HG03439 (cell line): Measurements from ENCODE around the gene MYBBP1A.
"Not testable (repeated sequence)": the region's sequence is repeated elsewhere in the genome, so short reads cannot be mapped to it uniquely, and the experiment has no call there.

Experiments
- ATAC-seq: cut with Tn5 transposase; IDR thresholded peaks from one replicate; pipeline ENCODE4 v1.9.1; 2021; ENCODE audit warnings: mild to moderate bottlenecking, moderate library complexity; ENCODE audit not compliant: unreplicated experiment

MYBBP1A gene

DNA sequence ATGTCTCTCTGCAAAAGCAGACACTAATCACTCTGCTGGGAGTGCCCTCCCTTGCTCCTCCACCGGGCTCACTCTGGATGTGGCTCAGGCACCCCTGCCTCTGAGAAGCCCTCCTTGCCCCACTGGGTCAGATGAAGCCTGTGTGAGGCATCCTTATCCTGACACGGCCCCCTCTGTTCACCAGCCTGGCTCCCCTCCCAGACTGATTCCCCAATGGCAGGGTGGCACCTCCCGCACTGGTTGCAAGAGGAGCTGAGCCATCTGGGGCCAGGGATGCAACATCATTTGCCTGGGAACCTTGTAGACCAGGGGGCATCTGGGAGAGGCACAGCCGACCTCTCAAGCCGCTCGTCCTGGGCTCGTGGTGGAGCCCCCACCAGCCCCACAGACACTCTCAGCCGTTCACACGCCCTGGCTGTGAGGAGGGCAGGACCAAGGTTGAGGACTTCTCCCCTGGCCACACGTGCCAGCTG is 35.8 kb upstream of the MYBBP1A start:
- ATAC-seq, result no peak

DNA sequence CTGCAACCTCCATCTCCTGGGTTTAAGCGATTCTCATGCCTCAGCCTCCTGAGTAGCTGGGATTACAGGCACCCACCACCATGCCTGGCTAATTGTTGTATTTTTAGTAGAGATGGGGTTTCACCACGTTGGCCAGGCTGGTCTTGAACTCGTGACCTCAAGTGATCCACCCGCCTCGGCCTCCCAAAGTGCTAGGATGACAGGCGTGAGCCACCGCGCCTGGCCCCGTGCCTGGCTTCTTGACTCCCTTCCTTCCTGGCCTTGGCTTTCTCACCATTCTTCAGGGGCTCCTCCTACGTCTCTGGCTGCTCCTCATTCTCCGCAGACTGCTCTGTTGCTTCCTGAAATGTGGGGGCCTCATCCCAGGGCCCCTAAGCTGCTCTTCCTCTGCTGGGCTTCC is 34.9 kb upstream of the MYBBP1A start:
- ATAC-seq, result not testable (repeated sequence)

DNA sequence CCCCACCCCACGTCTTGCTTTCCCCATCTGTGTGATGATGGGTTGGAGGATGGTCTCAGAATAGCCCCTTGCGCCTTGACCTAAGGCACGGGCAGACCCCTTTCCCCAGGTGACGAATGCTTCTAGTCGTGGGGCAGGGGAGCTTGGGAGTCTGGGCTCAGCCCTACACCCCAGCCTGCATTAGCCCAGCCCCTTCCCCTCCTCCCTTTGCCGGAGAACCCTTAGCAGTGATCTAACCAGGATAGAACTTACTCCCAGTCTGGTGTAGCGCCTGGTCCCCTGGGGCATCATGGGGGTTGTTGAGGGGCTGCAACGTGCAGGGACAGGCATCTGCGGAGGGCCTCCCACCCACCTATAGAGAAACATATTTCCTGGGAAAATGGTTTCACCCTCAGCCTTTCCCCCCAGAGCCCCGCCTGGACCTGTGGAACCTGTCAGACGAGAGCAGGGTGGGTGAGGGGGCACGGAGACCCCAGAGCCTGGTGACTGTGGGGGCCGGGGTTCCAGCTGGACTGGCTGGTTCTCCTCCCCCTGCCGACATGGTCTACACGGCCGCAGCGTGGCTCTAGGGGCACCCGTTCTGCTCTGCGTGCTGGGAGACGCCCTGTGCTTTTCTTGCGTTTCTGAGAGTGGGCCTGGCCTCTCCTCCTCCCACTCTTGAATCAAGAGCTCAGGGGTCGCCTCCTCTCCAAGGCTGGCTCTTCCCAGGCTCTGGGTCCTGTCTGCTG is 33.9 kb upstream of the MYBBP1A start:
- ATAC-seq, result no peak

DNA sequence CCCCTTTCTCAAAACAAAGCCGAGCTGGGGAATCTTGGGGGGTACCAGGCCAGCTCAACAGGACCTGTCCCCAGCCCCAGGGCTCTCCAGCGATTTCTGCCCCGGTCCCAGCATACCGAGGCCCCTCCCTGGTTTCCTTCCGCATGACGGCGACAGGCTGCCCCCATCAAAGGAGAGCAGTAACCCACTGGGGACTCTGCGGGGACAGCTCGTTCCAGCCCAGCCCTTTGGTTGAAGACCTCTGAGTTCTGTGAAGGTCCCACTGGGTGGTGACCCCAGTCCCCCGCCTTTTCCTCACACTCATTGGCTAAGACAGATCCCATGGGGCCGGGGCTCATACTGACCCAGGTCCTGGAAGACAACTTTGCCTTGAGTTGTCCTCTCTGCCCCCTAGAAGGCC is 33.2 kb upstream of the MYBBP1A start:
- no peak for ATAC-seq

DNA sequence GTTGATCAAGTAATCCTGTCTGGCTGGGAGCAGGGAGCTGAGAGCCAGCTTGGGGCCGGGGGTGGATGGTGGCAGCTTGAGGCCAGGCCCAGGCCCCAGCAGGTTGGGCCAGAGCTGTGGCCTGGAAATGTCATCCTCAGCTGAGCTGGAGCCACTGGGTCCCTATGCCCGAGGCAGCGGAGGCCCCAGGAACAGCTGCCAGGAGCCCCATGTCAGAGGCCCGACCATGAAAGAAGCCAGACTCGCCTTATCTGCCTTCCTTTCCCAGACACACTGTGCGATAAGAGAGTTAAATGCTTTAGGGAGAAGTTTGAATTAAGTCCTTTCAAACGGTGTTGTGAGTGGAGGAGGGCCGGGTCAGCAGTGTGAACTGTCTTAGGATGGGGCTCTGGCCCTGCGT is 32.6 kb upstream of the MYBBP1A start:
- no peak for ATAC-seq

DNA sequence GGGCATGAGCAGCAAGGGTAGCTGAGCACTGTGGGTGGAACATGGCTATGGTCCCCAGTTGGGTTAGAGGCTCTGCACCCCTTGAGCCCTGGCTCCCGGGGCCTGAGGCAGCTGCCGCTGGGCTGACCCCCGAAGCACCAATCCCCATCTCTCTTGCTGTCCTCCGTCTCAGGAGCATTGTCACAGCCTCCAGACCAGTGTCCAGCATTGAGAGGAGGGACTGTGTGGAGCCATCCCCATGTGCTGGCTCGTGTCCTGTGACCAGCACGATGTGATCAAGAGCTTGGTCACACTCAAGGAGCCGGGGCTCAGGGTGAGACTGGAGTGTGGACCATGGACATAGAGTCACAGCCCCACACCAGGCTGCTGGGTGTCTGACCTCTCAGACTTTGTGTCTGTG is 32.0 kb upstream of the MYBBP1A start:
- no peak for ATAC-seq

DNA sequence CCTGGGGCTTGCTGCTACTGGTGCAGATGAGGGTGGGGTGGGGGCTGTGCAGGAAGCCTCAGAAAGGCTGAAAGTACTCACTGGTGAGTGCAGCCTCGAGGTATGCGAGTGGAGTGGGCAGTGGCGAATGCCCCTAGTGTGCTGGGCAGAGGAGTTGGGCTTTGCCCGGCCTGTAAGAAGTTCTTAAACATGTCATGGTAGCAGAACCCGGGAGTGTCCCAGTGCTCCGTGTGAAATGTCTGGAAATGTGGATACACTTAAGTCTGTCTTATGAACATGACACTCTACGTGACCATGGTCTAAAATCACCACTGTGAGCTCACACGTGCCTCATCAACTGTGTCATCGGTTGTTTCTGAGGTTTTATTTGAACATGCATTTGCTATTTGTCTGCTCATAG is 30.9 kb upstream of the MYBBP1A start:
- ATAC-seq, result no peak

DNA sequence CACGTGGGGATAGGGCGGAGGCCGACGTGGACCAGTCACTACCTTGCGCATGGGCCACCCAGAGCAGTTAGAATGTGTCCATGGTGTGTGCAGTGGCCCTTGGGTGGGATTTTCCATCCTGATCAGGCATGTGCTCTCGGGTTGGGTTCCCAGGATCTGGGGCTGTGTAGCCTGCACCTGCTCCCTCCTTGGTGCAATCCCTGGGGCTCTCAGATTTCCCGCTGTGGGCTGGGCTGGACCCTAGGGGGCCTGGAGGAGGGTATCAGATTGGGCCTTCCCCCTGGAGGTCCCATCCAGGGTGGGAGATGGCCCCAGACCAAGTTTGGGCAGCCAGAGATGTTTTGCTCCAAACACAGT is 30.4 kb upstream of the MYBBP1A start:
- no peak for ATAC-seq

DNA sequence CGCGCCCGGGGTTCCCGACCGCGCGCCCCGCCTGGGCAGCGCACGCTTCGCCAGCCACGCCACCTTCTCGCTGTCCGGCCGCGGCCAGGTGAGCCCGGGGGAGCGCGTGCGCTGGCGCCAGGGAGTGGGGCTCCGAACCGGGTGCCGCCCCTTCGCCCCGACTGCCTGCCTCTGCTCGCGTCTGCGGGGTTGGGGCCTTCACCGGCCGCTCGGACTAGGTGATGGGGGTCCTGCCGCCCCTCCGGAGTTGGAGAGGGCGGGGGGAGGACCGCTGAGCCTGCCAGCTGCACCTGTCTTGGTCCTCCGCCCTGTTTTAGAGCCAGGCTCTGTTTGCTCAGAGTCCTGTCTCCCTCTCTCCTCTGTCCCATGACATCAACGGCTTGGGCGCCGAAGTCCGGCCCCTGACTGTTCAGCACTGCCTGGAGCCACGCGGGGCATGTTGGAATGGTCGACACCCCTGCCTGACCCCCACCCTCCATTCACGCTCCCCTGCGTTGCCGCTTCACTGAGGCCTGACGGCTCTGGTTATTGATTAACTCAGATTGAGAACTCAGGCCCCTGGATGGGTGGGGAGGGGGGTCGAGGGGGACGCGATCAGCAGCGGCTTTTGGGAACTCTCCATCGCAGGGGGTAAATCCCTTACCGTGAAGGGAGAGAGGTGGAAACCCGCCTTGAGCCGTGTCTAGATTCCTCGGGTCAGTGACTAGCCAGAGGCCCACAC is 29.9 kb upstream of the MYBBP1A start:
- no peak for ATAC-seq

DNA sequence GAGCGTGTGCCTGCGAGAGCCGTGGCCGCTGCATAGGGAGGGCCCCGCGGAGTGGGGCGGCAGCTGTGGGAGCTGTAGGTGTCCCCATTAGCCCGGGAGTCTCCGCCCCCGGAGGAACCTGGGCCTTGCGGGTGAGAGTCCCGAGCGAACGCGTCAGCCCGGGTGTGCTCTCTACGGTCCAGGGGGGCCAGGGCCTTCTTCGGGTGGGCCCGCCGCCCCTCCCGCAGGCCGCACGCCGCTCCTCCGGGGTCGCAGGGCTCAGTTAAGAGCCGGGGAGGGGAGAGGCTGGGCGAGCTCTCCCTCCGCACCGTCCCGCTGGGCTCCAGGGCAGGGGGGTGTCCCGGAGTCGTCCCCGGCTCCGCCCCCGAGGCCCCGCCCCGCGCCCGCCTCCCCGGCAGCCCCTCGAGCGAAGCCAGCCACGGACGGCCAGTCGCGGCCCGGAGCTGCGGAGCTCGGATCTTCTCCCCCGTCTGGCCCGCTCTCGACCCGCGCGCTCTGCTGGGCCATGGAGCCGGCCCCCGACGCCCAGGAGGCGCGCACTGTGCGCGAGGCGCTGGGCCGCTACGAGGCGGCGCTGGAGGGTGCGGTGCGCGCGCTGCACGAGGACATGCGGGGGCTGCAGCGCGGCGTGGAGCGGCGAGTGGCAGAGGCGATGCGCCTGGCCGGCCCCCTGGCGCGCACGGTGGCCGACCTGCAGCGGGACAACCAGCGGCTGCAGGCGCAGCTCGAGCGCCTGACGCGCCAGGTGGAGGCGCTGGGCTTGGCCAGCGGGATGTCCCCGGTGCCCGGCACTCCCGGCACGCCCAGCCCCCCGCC is 29.1 kb upstream of the MYBBP1A start, which contains the start of gene SMTNL2:
Gene SMTNL2, plus strand, starts transcription at position 429 of the 816 bp plus-strand sequence. Its CDS starts 77 bp downstream, at position 506.
- ATAC-seq, result no peak

DNA sequence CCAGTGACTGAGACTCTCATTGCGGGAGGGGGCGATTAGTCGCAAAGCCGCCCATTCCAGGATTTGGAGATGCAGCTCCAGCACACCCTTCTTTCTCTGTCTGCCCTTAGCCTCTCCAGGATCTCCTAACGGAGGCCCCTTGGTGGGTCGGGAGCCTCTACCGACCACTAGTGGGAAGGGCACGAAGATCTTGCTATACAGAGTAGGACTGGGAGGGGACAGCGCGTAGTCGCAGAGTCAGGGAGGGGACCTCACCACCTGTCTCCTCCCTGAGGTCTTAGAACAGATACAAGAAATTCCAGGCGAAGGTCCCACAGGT is 28.6 kb upstream of the MYBBP1A start:
- no peak for ATAC-seq

DNA sequence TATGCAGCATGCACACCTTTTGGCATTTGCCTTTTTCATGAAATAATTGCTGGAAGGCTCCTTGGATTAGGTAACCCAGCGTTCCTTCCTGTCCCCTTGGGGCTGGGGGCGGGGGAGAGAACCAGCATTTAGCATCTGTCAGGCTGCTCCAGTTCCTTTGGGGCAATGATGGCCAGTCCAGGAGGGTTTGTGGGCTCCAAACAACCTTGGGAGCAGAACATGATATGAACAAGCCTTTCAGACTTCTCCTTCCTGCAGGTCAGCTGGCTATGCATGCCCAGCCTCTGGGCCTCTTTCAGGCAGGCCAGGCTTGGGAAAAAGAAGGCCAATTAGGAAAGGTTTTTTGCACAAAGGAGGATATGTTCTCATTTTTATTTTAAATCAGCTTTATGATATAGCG is 28.0 kb upstream of the MYBBP1A start:
- no peak for ATAC-seq

DNA sequence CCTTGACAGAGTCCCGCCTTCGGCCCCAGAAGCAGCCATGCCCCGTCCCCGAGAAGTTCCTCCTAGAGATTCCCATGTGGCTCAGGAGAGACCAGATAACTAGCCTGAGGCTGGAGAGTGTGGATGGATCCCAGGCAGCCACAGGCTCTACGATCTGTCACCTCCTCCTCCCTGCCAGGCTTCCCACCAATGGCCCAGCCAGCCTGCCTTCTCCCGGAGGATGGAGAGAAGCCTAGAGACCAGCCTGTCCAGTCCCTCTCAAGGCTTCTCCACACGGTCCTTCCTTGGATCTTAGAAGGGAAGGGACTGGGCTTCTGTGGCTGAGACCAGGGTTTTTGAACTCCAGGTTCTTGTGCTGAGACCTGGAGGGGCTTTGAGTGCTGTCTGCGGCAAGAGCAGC is 27.5 kb upstream of the MYBBP1A start:
- no peak for ATAC-seq

DNA sequence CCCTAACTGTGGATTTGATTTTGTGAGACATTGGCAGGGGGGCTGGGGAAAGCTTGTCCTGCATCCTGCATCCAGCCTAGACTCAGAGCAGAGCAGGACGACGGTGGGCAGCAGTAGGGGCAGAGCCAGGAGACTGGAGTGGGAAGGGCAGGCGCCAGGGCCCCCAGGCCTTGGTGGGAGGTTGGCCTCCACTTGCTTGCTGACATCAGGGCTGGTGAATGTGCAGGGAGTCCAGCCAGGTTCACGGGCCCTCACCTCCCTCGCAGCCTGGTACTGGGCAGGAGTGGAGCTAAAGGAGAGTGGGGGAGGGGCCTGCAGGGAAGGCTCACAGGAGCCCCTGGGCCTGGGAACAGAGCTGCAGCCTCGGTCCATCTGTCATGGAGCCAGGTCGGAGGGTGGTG is 26.9 kb upstream of the MYBBP1A start:
- no peak for ATAC-seq

DNA sequence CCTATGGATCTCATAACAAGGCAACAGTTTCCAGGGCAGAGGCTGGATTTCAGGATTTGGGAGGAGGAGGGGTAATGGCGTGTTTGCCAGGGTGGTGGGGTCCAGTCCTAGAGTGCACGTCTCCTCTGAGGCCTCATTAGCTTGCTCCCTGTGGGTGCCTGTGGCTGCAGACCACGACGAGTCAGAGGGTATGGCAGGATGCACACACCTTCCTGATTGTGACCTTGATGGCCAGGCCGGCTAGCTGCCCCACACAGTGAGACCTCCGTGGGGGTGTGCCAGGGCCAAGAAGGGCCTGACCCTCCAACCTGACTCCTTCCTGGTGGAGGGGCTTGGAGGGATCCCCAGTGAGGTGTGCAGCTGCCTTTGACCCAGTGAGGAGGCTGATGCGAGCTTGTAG is 25.1 kb upstream of the MYBBP1A start:
- no peak for ATAC-seq

DNA sequence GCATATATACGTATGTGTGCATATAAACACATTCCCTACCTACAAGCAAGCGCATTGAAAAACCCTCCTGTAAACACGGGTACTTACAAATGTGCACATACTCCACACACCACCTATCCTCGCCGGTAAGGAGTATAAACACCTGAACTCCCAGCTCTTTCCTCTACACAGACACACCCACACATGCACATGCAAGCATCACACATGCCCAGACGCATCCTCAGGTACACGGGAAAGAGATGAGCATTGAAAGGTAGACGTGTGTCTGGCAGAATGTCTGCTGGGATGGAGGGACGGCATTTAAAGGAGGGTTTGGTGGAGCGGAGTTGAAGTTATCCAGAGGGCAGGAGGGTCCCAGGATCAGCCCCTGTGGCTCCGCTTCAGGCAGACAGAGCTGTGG is 24.5 kb upstream of the MYBBP1A start:
- ATAC-seq, result no peak

DNA sequence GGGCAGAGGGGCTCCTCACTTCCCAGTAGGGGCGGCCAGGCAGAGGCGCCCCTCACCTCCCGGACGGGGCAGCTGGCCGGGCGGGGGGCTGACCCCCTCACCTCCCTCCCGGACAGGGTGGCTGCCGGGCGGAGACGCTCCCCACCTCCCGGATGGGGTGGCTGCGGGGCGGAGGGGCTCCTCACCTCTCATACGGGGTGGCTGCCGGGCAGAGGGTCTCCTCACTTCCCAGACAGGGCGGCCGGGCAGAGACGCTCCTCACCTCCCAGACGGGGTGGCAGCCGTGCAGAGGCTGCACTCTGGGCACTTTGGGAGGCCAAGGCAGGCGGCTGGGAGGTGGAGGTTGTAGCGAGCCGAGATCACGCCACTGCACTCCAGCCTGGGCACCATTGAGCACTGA is 23.2 kb upstream of the MYBBP1A start:
- ATAC-seq, result not testable (repeated sequence)

DNA sequence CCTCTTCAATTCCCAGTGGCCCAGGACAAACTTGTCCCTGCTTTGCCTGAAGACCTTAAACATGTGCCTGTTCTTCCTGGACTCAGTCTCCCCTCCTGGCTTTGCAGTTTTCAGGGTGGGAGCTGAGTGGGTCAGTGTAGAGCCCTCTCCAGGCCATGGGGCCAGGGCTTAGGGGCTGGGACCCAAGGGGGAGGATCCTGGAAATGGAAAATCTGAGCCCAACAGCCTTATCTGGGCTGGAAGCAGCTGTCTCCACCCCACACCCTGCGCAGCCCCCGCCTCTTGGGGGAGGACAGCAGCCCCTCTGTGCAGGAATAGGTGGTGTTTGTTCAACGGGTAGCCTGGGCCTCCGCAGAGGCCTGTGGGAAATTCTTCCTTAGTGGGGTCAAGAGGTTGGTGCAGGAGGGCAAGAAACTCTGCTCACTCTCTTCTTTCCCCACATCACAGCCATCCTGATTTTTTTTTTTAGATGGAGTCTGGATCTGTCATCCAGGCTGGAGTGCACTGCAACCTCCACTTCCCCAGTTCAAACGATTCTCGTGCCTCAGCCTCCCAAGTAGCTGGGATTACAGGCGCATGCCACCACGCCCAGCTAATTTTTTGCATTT is 22.3 kb upstream of the MYBBP1A start:
- no peak for ATAC-seq

DNA sequence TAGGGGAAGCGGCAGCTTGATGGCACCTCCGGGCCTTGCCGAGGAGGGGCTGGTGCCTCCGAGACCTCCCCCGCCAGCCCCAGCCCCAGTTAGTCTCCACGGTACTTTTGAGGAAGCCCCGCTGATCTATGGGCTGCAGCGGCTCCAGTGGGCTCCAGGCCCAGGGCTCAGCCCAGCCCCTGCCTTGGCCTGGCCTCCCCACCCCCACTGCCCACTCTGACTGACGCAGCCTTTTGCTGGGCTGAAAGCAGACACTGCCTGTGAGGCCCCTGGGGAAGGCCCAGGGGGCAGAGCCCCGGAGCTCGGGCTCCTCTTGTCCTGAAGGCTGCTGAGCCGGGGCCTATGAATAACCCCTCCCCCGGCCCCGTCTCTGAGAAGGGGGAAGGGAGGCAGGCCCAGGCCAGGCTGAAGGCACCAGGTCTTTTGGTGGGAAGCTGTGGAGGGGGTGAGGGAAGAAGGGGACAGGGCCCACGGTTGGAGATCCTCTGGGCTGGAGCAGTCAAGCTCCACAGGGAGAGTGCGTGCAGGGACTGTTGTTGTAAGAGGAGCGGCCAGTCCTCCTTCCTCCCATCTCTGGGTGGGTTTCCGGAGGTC is 21.6 kb upstream of the MYBBP1A start:
- ATAC-seq, result no peak

DNA sequence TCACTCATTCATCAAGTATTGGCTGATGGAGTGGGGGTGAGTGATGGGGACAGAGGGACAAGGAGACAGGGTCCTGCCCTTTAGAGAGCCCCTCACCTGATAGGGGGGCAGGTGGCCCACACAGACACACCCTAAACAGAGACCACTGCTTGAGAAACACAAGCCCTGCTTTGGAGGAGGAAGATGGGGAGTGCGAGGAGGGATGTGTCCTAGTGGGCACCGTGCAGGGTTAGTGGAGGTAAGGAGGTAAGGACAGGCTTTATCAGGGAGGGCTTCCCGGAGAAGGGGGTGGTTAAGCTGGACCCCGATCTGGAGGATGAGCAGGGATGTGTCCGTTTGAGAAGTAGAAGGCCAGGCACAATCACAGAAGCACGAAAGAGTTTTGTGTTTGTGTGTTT is 21.0 kb upstream of the MYBBP1A start:
- no peak for ATAC-seq

DNA sequence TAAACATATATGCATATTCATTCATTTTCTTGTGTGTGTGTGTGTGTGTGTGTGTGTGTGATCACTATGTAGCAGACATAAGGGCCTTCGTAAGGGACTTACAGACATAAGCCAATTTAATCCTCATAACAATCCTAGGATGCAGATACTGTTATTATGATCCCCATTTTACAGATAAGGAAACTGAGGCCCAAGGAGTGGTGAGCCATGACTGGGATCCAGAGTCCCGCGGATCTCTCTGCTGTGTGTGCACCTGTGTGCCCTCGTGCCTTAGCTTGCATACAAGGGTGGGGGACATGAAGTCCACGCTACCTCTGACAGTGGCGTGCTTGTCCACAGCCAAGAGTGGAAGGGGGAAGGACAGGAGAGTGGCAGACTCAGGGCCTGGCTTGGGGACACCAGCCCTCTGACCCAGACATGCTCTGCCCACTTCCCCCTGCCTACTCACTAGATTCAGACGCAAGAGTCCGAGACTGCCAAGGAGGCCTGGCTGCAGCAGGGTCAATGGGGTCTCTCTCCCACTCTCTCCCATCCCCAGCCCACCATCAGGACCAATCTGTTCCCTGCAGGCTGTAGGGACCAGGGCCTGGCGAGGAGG is 19.4 kb upstream of the MYBBP1A start:
- no peak for ATAC-seq
